GM21717 (cell line): ENCODE results near the gene CDX1.

ENCODE experiments used
- ATAC-seq: cut with Tn5 transposase; IDR thresholded peaks from one replicate; pipeline ENCODE4 v1.9.1; 2021; ENCODE audit warnings: mild to moderate bottlenecking, moderate library complexity; ENCODE audit not compliant: unreplicated experiment

The CDX1 gene

DNA sequence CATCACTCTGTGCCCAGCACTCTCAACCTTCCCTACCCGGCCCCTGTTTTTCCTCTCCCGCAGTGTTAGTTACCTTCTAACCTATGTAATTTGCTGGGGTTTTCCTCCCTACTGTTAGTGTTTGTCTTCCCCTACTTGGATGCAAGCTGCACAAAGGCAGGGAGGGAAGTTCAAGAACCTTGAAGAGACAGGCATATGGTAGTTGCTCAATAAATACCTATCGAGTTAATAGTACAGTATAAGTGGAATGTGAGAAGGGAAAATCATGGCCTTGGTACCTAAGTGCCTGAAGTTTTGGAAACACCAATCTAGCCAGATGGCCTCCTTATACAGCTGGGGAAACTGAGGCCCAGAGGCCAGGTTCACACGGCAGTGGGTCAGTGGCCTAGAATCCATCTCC lies 35.1 kb upstream of the CDX1 start:
- ATAC-seq, result no peak

DNA sequence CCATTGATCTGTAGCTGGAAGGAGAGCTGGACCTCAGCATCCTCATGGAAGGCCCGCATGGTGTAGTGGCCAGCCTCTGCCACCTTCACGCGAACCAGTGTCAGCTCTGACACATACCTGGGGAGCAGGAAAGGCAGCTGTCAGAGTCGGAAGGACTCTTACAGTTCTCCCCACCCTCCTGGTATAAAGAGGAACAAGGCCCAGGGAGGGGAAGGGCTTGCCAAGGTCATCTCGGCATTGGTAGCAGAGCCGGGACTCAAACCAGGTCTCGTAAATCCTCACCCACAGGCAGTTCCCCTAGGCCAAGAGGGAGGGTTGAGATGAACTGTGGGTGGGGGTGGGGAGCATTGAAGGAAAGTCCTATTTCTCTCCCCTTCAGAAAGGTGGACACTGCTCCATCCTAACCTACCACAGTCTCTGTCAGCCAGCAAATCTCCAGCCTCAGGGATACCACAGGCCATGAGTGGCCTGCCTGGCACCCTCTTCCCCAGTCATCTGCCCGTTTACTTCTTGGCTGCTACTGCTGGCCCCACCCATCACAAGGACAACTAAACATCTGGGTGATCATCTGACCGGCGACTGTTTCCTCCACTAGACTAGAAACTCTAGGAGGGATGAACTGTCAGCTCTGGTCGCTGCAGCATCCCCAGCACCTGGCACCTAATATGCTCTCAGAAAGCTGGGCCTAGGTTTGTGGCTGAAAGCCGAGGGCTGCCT lies 34.4 kb upstream of the CDX1 start:
- ATAC-seq, result no peak

DNA sequence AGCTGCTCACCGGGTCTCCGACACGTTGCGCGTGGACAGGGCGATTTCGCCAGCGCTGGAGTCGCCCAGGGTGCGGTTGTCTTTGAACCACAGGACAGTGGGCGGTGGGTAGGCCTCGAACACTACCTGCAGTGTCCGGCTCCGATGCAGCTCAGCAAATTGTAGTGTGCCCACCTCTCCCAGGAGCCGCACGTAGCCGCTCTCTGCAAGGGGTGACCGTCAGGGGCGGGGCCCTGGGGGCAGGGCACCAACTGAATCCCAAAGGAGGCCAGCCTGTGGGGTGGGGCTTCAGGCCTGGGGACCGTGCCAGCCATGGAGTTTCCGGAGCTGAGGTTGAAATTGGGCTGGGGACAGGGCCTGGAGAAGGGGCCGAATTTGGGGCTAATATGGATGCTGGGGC lies 33.8 kb upstream of the CDX1 start:
- no peak for ATAC-seq

DNA sequence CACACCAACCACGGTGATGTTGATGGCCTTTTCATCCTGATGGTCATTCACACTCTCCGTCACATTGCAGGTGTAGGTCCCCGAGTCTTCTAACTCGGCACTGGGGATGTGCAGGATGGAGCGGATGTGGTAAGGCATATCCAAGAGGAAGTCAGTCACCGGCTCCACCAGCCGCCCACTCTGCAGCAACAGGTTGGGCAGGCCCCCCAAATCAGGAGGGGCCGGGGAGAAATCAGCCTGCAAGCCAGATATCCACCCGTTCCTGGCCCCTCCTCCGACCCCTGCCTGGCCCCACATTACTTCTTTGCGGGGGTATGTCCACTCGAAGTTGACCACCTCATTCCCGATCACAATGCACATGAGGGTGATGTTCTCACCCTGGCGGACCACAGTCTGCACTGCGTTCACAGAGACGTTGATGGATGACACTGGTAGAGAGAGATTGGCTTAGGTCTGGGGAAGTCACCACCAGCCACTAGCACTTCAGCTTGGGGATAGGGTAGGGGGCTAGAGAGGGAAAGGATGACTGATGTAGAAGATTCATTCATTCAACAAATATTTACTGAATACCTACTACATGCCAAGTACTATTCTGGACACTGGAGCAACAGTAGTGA lies 32.9 kb upstream of the CDX1 start:
- ATAC-seq, result no peak

DNA sequence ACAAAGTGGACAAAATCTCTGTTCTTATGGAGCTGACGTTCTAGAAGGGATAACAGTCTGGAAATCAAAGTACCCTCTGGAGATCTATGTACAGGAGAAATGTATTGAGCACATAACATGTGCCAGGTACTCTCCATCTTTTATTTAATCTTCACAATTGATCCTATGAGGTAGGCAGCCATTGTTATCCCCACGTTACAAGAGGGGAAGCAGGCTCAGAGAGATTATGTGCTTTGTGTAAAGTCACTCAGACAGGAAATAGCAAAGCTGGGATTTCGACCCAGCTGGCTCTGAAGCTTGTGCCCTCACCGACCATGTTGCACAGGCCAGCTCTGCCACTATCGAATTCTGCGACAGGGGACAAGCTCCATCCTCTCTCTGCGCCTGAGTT lies 32.4 kb upstream of the CDX1 start:
- no peak for ATAC-seq

DNA sequence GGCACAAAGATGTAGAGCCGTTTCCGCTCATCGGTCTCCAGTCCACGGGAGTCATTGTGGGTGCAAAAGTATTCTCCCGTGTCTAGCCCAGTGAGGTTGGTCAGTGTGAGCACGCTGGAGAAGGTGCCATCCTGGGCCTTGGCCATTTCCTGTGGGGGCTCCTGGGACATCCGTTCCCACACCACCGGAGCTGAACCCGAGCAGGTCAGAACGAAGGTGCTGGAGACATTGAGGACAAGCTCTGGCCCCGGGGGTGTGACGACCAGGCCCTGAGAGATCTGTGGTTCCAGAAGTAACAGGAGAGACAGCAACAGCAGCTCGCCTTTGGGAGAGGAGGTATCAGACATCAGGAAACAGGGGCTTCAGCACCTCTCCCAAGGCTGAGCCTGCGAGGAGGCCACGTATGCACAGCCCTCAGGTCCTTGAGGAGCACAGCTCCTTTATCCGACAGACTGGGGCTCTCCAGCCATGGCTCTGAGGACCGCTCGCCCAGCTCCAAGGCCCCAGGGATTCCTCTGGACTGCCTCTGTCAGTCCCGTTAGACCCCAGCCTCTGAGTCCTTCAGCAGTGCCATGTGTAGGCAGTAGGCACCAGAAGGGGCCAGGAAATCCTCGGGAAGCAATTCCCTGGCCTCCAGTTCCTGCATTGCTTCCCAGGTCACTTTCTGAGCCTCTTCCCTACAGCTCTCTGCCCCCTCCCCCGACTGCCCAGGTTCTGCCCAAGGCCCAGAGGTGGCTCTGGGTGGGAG lies 30.8 kb upstream of the CDX1 start:
- ATAC-seq, result no peak

DNA sequence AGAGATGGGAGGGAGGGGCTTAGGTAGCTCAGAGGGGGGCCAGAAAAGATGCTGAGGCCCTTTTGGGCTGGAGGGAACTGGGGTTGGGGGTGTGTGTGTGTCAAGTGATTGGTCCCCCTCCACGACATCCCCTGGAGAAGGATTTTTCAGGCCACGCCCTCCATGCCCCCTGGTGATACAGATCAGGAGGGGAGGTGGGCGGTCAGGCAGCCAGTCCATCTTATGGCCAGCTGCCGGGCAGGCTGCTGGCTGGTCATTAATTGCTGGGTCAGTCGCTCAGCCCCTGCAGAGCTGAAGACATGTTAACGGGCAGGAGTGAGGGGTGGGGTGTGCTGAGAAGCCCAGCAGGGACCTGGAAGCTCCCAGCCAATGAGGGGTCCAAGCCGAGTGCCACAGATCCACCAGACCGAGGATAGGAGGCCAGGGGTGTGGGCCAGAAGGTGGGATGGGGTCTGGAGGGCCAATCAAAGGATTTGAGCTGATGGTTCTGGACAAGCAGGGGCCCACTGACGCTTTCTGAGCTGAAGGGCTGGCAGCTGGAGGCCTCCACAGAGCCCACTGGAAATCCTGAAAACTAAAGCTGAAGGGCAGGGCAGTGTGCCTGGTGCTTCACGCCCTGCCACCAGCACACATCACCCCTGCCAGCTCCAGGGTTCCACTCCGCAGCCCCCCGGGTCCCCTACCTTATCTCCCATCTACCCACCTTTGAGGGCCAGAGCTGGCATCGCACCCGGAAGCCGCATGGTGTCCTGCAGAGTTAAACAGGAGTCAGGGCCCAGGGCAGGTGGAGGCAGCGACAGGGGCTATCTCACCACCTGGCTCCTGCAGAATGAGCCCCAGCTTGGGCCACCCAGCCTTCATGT lies 30.0 kb upstream of the CDX1 start:
- ATAC-seq, result no peak

DNA sequence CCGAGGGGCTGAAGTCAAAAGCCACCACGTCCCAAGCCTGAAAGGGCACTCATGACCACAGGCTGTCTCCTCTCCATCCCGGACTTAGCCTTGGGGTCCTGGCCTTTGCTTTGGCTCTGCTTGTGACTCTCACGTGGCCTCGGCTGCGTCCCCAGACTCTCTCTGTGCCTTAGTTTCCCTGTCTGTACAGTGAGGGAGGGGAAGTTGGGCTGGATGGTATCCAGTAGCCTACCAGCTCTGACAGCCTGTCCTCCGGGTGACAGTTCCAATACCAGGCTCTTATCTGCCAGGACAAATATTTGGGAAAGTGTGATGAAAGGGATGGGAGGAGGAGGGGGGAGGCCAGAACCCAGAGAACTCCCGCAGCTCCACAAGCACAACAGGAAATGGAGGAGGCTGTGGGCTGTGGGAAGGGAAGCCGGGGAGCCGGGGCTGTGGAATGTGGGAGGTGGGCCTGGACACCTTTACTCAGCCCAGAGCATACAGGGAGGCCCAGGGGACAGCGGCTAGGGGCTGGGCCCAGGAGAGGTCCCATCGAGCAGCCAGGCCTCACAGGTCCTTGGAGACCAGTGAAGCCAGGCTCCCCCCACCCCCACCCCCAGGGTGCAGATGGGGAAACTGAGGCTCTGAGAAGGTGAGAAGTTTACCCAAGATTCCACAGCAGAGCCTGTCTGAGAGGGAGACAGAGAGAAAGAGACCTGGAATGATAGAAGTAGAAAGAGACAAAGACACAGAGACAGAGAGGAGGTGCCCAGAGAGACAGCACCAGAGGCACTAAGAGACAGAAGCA lies 29.2 kb upstream of the CDX1 start:
- ATAC-seq, result no peak

DNA sequence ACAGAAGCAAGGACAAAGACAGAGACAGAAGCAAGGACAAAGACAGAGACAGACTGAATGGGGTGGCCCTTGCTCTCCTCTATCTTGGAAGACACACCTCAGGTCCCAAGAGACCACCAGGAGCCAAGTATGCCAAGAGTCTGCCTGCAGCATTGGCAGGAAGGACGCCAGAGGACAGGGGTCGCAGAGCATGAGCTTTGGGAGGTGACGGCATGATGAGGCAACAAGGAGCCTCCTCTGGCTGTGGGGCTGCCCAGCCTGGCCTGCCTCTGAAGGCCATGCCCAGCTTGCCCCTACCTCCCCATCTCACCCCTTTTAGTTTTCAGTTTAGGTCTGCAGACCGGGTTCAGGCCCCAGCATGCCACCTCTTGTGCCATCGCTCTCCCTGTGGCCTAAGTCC lies 28.6 kb upstream of the CDX1 start:
- no peak for ATAC-seq

DNA sequence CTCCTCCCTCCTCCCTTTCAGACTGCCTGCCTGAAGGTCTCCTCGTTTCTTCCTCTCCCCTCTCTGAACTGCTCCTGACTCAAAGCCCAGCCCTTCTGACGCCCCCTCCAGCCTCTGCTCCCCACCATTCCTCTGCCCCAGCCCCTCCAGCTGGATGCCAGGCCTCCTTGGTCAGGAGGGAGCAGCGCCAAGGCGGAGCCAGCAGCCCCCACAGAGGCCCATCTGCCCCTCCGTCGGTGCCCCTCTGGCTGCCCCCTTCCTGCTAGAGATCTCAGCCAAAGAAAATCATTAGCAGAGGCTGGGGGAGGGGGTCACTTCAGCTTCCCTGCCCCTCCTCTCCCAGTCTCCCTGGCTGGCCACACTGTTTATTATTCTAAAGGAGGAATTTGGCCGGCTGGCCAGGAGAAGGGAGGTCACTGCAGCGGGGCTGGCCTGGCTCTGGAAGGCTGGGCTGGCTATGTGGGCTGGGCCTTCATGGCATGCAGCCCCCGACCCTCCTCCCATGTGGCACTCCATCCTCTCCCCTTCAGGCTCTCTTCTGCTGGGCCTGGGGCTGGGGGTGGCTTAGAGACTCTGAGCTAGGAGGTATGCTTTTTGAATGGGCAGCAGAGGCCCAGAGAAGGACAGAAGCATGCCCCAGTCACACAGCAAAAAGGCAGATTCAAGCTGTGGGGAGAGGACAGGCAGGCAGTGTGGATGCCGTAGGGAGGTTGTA lies 27.9 kb upstream of the CDX1 start:
- ATAC-seq, result no peak

DNA sequence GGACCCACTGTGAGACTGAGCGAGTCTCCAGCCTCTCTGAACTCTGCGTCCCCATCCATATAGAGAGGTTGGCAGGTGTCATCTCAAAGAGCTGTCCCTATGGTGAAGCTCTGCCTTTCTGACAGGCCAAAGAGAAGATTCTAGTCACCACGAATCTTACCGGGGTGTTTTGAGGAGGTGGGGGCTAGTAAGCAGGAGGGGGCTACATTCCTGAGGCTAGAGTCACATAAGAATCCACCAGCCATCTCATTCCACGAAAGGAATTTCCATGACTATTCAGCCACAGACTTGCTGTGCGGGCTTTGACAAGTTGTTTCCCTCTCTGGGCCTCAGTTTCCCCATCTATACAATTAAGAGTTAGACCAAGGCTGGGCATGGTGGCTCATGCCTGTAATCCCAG lies 27.2 kb upstream of the CDX1 start:
- ATAC-seq, result no peak

DNA sequence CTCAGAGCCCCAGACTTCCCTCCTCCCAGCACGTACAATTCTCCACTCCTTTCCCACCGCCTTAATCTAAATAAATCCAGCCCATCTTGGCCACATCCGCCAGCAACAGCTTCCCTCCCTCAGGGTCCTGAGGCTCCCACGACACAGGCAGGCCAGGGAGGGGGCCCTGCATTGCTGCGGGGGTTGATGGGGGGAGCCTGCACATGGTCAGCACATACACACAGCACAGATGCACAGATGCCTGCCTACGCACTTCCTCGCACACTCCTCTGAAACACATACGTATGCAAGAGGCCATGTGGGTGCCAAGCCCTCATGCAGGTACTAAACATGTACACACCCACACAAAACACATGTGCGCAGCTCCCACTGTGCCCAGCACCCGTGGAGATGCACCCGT lies 25.7 kb upstream of the CDX1 start:
- no peak for ATAC-seq

DNA sequence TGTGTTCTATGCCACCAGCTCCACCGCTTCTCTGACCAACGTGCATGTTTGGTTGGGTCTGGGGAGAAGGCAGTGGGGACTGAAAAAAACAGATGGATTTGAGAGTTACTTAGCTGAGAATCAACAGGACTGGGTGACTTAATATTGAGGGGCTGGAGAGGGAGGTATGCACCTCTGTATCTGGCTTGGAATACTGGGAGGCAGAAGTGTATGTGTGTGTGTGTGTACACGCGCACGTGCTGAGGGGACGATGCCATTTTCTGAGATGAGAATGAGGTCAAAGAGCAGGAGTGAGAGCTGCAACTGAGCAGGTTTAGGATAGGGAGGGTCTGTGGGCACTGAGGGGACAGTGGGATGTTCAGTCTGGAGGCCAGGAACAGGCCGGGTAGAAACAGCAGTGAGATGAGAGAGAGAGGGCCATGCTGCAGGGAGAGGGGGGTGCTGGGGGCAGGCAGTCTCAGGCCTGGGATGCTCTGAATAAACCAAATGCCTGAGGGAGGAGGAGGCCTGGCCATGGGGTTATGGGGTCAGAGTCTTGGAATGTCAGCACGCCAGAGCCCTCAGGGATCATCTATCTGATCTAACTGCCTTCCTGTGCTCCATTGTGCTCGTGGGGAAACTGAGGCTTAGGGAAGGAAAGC lies 24.9 kb upstream of the CDX1 start:
- ATAC-seq, result no peak

DNA sequence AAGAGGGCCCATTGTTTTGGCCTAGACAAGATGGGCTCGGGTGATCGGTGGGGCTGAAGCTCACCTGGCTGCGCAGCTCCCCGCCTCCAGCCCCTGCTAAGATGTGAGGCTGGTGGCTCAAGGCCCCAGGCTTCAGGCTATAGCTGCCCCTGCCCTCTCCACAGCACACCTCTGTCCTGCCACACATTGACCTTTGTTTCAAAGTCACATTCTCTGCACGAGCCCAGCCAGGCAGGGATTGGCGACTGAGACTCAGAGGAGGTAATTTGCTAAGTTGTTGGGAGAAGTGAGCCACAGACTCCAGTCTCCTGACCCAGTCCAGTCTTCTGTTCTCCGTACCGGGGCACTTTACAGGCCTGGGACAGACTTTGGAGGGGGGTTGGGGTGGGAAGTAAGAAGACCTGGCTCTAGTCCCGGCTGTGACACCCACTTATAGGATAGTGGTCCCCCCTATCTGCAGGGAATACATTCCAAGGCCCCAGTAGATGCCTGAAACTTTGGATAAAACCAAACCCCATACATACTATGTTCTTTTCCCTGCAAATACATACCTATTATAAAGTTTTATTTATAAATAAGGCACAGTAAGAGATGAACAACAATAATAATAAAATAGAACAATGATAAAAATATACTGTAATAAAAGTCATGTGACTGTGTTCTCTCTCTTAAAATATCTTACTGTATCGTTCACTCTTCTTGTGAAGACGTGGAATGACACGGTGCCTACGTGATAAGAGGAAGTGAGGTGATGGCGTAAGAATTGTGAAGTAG lies 24.2 kb upstream of the CDX1 start:
- ATAC-seq, result no peak

DNA sequence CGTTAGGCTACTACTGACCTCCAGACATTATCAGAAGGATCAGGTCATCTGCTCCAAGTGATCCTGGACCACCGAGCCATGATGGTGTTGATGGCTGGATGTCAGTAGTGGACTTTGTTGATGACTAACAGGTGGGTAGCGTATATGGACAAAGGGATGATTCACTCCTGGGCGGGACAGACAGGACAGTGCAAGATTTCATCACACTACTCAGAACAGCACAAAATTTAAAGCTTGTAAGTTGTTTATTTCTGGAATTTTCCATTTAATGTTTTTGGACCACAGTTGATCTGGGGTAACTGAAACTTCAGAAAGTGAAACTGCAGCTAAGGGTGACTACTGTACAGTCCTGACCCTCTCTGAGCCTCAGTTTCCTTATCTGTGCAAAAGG lies 23.6 kb upstream of the CDX1 start:
- no peak for ATAC-seq

DNA sequence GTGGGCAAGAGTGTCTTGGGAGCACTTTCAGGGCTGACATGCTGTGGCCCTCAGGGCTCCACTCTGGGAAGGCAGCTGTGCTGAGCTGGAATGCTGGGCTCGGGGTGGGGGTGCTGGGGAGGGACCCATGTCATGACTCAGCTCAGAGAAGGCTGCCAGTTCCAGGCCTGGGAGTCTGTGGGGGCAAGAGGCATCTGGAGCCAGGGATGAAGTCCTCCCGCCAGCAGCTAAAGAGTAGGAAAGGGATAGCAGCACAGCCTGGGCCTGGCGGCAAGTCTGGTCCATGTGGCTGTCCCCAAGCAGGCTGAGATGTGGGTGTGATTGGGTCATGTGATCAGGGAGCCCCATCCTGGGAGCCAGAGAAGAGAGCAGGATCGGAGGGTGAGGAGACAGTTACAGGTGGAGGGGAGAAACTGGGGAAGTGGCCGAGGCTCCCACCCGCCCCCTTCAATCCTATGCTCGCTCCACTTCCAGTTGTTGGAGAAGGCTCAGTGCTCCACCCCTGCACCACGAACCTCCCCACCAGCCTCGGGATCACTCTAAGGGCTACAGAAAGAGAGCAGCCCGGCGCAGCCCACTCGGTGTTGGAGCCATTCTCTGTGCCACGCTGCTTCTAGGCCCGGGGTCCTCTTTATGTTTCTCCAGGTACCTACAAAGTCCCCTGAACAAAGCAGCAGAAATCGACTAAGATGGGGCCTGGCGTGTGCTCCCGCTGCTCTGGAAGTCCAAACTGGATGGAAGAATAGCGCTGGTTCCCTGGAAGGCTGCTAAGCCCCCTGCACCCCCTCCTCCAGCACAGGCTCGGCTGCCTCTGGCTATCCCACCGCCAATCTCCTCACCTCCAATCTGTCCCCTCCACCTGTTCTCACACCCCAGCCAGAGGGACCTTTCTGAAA lies 23.0 kb upstream of the CDX1 start:
- ATAC-seq, result no peak

DNA sequence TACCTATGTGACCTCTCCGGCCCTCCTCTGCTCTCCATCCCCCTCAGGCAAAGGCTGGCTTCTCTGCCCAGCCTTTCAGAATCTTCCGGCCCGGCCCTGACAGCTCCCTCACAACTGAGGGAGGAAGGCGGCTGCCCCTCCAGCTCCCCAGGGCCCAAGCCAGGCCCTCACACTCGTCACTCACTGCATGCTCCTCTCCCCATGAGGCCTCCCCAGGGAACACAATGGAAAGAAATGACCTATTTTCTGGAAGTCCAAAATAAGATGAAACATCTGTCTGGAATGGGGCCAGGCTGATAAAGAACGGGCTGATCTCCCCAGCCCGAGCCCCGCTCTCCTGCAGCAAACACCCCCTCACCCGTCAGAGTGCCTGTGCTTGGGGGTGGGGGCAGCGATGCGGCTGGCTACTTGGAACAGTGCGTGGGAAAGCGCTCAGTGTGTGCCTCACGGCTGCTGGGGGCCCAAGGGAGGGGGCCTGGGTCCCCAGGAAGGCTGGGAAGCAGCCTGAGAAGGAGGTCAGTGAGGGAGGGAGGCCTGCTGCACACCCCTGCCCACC lies 22.3 kb upstream of the CDX1 start:
- ATAC-seq, result no peak
